DOHH2 (cell line): ENCODE results near the gene ST3GAL5.

Experiments
- CTCF ChIP-seq: fragments of 200-600 bp; sonication (generic); IDR thresholded peaks from one replicate; pipeline ENCODE4 v1.5.1; 2014; ENCODE audit warnings: antibody characterized with exemption, mild to moderate bottlenecking, low read depth, low read length; ENCODE audit not compliant: poor library complexity, severe bottlenecking
- EZH2phosphoT487 ChIP-seq: fragments of 200-600 bp; sonication (generic); IDR thresholded peaks from 2 replicates; pipeline ENCODE4 v1.6.1; 2017; ENCODE audit warnings: borderline replicate concordance, mild to moderate bottlenecking, antibody characterized with exemption, low read length, moderate library complexity, mixed read lengths

- no peak for TF ChIP-seq CTCF
- no peak for TF ChIP-seq EZH2phosphoT487
These were observed 91.5 kb downstream of the ST3GAL5 start for GRCh38 chr2:85797263-85797660.
